ENCODE measurements around the gene DGKD. TPM values are rescaled to one million over a fixed set of nuclear protein-coding genes. Genes with fewer than 3 reads are reported as not detected.

DGKD gene
- total and polyA plus RNA-seq, 10 of the 15 experiments (the other 5 are each of a cell fraction or from before 2014, with no cell fraction given): 2.7 to 81.9 (median 27.0) TPM

GRCh38 chr2:233473878-233474277 is 119.6 kb downstream of the DGKD start:
- in situ Hi-C loops (cut with MboI): no loop called here
- Histone ChIP-seq H3K27ac (ENCODE audit: control insufficient read depth, insufficient read depth) (no peak overlapping the region), H3K4me2 (ENCODE audit: control insufficient read depth, insufficient read depth) (no peak overlapping the region), H4K20me1 (ENCODE audit: control insufficient read depth, insufficient read depth) (no peaks in the 10 kb centered on the region), H2AFZ (ENCODE audit: control insufficient read depth, low read depth, low read length) (no peak overlapping the region), H3K4me1 (ENCODE audit: control insufficient read depth, insufficient read depth, low read length) (no peaks in the 10 kb centered on the region), H3K27me3 (replicated peaks in 1 of 2; ENCODE audit: control insufficient read depth in 2 of 2, insufficient read depth in 2 of 2, low read length in 1 of 2) (no peaks in the 10 kb centered on the region), H3K36me3 (ENCODE audit: control insufficient read depth in 2 of 2, insufficient read depth in 2 of 2, low read length in 1 of 2) (peaks cover 4% of the 10 kb centered on the region in 2 experiments; a peak in 3 of 4 replicates), H3K9ac (ENCODE audit: control insufficient read depth, insufficient read depth, low read length) (no peak overlapping the region), H3K9me3 (replicated peaks; ENCODE audit: control insufficient read depth, insufficient read depth, low read length) (no peaks in the 10 kb centered on the region), H3K4me3 (no peak overlapping the region), H3K79me2 (ENCODE audit: control insufficient read depth, insufficient read depth, low read length) (no peaks in the 10 kb centered on the region)
- no TSS peak for BruUV-seq (replicated peaks)
- ChIA-PET RAD21 (ENCODE audit: unreplicated experiment) (no interaction called here), POLR2A (no interaction called here), CTCF (no interaction called here), SMC1A (ENCODE audit: uncharacterized antibody, unreplicated experiment) (no interaction called here)
- DNase-seq (ENCODE audit: low read depth, low spot score) (no peak), FAIRE-seq (no peak), ATAC-seq (no peak)
- WGBS (ENCODE audit: insufficient coverage, insufficient replicate concordance, low lambda C conversion rate, missing lambda C conversion rate): 98% methylated on average over 10 of the region's 10 CpGs
- intact Hi-C loops (cut with micrococcal nuclease; ENCODE audit: unreplicated experiment): no loop called here
- TF ChIP-seq WRNIP1 (IDR thresholded peaks at IDR 0.05; ENCODE audit: borderline replicate concordance, low read depth, low read length) (no peak), CBFB (IDR thresholded peaks at IDR 0.05; ENCODE audit: low read depth) (no peak), MTA2 (IDR thresholded peaks at IDR 0.05; ENCODE audit: low read depth) (no peak), ZNF274 (IDR thresholded peaks at IDR 0.05; ENCODE audit: insufficient read depth, insufficient read length) (no peak), REST (IDR thresholded peaks at IDR 0.05; ENCODE audit: low read depth, low read length) (no peak), RB1 (IDR thresholded peaks at IDR 0.05; ENCODE audit: borderline replicate concordance) (no peak), CBX5 (IDR thresholded peaks at IDR 0.05; ENCODE audit: low read depth) (no peak), KDM1A (IDR thresholded peaks at IDR 0.05; ENCODE audit: borderline replicate concordance) (no peak), NFYA (IDR thresholded peaks at IDR 0.05; ENCODE audit: borderline replicate concordance, low read depth, low read length) (no peak)
